ENCODE measurements around the gene HOXB9. TPM values are rescaled to one million over a fixed set of nuclear protein-coding genes. Genes with fewer than 3 reads are reported as not detected.

The HOXB9 gene
- total and polyA plus RNA-seq, 9 of the 15 experiments (the other 6 are each of a cell fraction or from before 2014, with no cell fraction given), result 3.1 to 196 (median 77.6) TPM

- TF ChIP-seq, protein P1, sequence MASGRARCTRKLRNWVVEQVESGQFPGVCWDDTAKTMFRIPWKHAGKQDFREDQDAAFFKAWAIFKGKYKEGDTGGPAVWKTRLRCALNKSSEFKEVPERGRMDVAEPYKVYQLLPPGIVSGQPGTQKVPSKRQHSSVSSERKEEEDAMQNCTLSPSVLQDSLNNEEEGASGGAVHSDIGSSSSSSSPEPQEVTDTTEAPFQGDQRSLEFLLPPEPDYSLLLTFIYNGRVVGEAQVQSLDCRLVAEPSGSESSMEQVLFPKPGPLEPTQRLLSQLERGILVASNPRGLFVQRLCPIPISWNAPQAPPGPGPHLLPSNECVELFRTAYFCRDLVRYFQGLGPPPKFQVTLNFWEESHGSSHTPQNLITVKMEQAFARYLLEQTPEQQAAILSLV (tag; IDR thresholded peaks at IDR 0.05), result no peak
- TF ChIP-seq PREB (CRISPR knock-in tag; IDR thresholded peaks at IDR 0.05) (no peak), NONO (IDR thresholded peaks at IDR 0.05; ENCODE audit: low read depth in 2 of 2, low read length in 1 of 2) (peak; percentile 29 to 53; a peak in 2 of 4 replicates), CGGBP1 (CRISPR knock-in tag; IDR thresholded peaks at IDR 0.05) (no peak), PHTF2 (CRISPR knock-in tag; IDR thresholded peaks at IDR 0.05) (peak; percentile 54; the same call in 1 of the 2 replicates), PPARD (CRISPR knock-in tag; IDR thresholded peaks at IDR 0.05) (no peak), ARID3B (CRISPR knock-in tag; IDR thresholded peaks at IDR 0.05; ENCODE audit: borderline replicate concordance) (no peak), ZNF239 (CRISPR knock-in tag; IDR thresholded peaks at IDR 0.05) (0 out of 2 replicates have a peak, but pooled peaks have one; percentile 14), ZFX (CRISPR knock-in tag; IDR thresholded peaks at IDR 0.05) (peak; percentile 62), NFE2L1 (tag; IDR thresholded peaks at IDR 0.05; ENCODE audit: borderline replicate concordance, low read depth) (no peak), ZFPM2 (CRISPR knock-in tag; IDR thresholded peaks at IDR 0.05) (0 out of 2 replicates have a peak, but pooled peaks have one; percentile 63), NKRF (IDR thresholded peaks at IDR 0.05; ENCODE audit: borderline replicate concordance) (peak; percentile 36; the same call in 1 of the 2 replicates), MIER1 (IDR thresholded peaks at IDR 0.05; ENCODE audit: low read depth) (no peak), NFRKB (IDR thresholded peaks at IDR 0.05; ENCODE audit: low read depth) (peak; percentile 35; the same call in 1 of the 2 replicates), ARID4B (CRISPR knock-in tag; IDR thresholded peaks at IDR 0.05) (peak; percentile 25; the same call in 1 of the 2 replicates), MEIS2 (IDR thresholded peaks at IDR 0.05; ENCODE audit: partially characterized antibody) (no peak)
Measured at GRCh38 chr17:48625495-48626244, 488 bp downstream of the HOXB9 start (continued).

All from K562 (cell line).